ENCODE measurements around the gene DNMT3A.

DNA sequence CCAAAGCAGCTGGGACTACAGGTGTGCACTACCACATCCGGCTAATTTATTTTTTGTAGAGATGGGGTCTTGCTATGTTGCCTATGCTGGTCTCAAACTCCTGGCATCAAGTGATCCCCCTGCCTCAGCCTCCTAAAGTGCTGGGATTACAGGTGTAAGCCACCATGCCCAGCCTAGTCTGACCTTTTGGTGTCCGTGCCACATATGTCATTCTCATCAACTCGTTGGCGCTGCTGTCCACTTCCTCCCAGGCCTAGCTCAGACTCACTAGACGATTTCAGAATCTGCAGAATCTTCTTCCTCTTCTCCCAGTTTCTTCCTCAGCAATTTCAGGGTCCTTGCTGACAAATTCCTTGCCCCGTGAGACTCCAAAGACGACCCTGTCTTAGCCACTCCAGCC, 39.8 kb upstream of the DNMT3A start:
- TF ChIP-seq CTCF (IDR thresholded peaks at IDR 0.05) (no peak), EZH2 (IDR thresholded peaks at IDR 0.05; ENCODE audit: borderline replicate concordance, insufficient read depth, low read depth, low read length, poor library complexity, severe bottlenecking) (no peak)

Data from B cell (primary cell).